ENCODE measurements around the gene NDUFAF8. TPM values are rescaled to one million over a fixed set of nuclear protein-coding genes. Genes with fewer than 3 reads are reported as not detected.
A peak's percentile ranks its signal among the peaks of the same experiment; 100 is the strongest.

Gene NDUFAF8
- polyA plus RNA-seq, 3 donors from 2014 or later: 61.2 to 121 (median 67.8) TPM

DNA sequence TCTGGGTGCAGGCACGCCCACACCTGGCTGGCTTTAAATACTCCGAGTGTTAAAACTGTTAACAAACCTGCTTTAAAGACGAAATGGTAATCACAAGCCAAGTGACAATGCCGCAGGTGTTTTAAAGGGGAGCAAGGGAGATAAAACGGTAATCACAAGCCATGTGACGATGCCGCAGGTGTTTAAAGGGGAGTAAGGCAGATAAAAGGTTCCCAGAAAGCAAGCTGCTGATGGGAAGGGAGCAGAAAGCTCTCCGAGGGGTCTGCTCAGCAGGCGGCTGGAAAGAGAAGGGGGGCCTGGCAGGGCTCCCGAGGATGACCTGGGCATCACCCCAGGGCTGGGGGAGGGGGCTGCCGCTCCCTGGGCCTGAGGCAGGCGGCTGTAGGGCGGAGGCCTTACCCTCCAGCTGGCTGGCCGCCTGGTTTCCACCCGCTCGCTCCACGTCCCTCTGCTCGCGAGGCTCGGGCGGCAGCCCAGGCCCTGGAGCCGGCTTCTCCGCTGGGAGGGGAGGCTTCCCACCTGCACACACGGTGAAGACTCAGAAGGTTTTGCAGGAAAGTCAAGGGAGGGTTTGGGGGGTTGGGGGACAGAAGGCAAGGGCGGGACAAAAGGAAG is 12.1 kb downstream of the NDUFAF8 start:
- Mint-ChIP-seq H3K4me1 (peaks cover 11 to 22% of the 10 kb centered on the region in 2 donors), H3K9me3 (no peaks in the 10 kb centered on the region), H3K4me3 (peak overlapping the region in 1 of 5 donors; percentile 58), H3K27ac (peak overlapping the region in 4 of 6 donors; percentile 40 to 84 (median 83)), H3K27me3 (ENCODE audit: low read depth in 3 of 3) (peaks cover 5 to 10% (median 7%) of the 10 kb centered on the region in 3 donors), H3K36me3 (peaks cover 4 to 6% (median 4%) of the 10 kb centered on the region in 3 donors)
- no peak for DNase-seq

DNA sequence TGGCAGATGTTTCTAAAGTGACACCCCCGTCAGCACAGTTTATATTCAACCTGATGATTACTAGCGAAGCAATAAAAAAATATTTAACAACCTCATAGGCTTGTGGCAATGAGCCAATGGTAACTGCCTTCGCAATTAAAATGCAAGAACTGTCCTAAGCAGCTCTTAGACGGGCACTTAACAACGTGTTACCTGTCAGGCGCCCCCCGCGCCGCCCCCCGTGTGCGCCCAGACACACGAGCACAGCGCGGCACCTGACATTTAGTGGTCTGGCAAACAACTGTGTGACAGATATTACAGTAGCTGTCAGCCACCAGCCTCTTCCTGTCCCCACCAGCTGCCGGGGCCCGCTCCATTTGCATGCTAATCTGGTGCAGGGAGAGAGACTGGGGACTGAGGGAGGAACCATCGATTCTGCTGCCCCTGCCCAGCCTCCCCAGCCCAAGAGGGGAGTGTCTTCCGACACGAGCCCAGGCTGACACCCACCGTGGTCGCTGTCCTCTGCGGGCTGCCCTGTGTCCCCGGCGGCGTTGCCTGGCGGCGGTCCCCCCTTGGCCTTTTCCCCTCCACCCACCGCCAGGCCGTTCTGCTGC is 12.7 kb downstream of the NDUFAF8 start:
- DNase-seq: peak; percentile 27 to 47 (median 40)
- Mint-ChIP-seq H3K27ac (peak overlapping the region in 4 of 6 donors; percentile 40 to 84 (median 83)), H3K9me3 (no peaks in the 10 kb centered on the region), H3K4me1 (peaks cover 11 to 22% of the 10 kb centered on the region in 2 donors), H3K4me3 (peak overlapping the region in 2 of 5 donors; percentile 4 to 58), H3K27me3 (ENCODE audit: low read depth in 3 of 3) (peaks cover 5 to 10% (median 7%) of the 10 kb centered on the region in 3 donors), H3K36me3 (peaks cover 4 to 6% (median 4%) of the 10 kb centered on the region in 3 donors)

DNA sequence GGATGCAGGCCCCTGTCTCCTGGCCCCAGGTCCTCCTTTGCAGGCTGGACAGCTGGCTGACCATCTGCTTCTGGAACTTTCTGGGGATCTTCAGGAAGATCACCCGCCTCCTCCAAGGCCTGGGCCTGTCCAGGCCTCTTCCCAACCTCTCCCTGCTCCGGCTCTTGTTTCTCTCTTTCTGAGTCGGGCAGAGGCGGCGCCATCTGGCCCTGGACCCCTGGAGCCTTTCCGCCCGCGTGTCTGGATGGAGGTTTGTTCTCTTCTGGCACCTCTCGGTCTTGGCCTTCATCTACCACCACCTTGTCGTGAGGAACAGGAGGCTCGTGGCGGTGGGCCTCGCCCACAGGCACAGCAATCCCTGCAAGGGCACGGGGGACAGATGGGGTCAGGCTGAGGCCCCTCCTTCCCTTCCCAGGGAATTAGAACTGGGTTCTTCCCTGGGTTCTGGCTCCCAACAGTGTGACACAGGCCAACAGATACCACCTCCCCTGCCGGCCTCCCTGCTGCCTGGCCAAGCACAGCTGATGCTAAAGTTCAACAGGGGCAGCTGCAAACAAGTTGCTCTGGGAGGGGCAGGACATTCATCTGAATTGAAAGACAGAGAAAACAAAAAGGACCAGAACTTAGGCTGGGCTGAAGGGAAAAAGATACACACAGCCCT is 13.3 kb downstream of the NDUFAF8 start:
- no peak for DNase-seq
- no peak overlapping the region for H3K4me3 Mint-ChIP-seq
- H3K27me3 Mint-ChIP-seq (ENCODE audit: low read depth in 3 of 3): peaks cover 5 to 10% (median 7%) of the 10 kb centered on the region in 3 donors
- H3K36me3 Mint-ChIP-seq: peaks cover 4 to 6% (median 4%) of the 10 kb centered on the region in 3 donors
- peaks cover 0 to 2% (median 0%) of the 10 kb centered on the region in 6 donors for H3K9me3 Mint-ChIP-seq
- peaks cover 11 to 22% of the 10 kb centered on the region in 2 donors for H3K4me1 Mint-ChIP-seq
- H3K27ac Mint-ChIP-seq: peak overlapping the region in 3 of 6 donors; percentile 51 to 84 (median 60)

DNA sequence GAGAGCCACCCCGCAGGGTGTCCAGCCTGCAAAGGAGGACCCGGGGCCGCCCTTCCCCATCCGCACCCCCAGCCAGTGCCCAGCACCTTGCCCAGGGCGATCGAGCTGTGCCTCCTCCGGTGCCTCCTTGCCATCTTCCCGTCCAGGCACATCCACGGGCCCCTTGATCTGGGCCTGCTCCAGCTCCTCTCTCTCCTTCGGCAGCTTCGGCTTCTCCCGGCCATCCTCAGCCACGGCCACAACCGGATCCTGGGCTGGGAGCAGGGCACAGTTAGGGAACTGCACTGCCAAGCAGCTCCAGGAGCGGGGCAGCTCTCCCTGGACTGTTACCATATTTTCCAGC is 13.8 kb downstream of the NDUFAF8 start:
- peak overlapping the region in 5 of 6 donors; percentile 78 to 88 (median 84) for H3K27ac Mint-ChIP-seq
- peaks cover 4 to 6% (median 4%) of the 10 kb centered on the region in 3 donors for H3K36me3 Mint-ChIP-seq
- peaks cover 11 to 22% of the 10 kb centered on the region in 2 donors for H3K4me1 Mint-ChIP-seq
- H3K4me3 Mint-ChIP-seq: peak overlapping the region in 2 of 5 donors; percentile 28 to 42
- no peak for DNase-seq
- peaks cover 0 to 2% (median 0%) of the 10 kb centered on the region in 6 donors for H3K9me3 Mint-ChIP-seq
- H3K27me3 Mint-ChIP-seq (ENCODE audit: low read depth in 3 of 3): peaks cover 5 to 10% (median 7%) of the 10 kb centered on the region in 3 donors

DNA sequence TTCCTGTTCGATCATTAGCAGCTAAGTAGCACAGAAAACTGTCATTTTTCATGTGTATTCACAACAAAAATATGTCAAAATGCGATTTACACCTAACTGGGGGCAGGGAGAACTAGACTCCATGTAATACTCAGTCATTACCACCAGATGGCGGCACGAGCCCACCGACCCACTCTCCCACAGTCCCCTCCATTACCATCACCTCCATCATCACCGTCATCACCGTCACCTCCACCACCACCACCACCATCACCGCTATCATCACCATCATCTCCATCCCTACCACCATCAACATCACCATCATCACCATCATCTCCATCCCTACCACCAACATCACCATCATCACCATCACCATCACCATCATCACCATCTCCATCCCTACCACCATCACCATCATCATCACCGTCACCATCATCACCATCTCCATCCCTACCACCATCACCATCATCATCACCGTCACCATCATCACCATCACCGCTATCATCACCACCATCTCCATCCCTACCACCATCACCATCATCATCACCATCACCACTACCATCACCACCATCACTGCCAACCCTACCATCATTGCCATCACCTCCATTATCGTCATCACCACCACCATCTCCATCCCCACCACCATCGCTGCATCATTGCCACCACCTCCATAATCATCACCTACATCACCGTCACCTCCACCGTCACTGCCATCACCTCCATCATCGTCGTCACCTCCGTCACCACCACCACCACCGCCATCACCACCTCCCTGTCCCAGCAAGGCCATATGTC is 14.4 kb downstream of the NDUFAF8 start:
- Mint-ChIP-seq H3K27ac (peak overlapping the region; percentile 45 to 88 (median 82)), H3K4me1 (peaks cover 11 to 22% of the 10 kb centered on the region in 2 donors), H3K36me3 (peaks cover 4 to 6% (median 4%) of the 10 kb centered on the region in 3 donors), H3K4me3 (peak overlapping the region in 2 of 5 donors; percentile 28 to 42), H3K27me3 (ENCODE audit: low read depth in 3 of 3) (peaks cover 5 to 10% (median 7%) of the 10 kb centered on the region in 3 donors), H3K9me3 (peaks cover 0 to 2% (median 0%) of the 10 kb centered on the region in 6 donors)
- DNase-seq: peak; percentile 55 to 68 (median 60)

DNA sequence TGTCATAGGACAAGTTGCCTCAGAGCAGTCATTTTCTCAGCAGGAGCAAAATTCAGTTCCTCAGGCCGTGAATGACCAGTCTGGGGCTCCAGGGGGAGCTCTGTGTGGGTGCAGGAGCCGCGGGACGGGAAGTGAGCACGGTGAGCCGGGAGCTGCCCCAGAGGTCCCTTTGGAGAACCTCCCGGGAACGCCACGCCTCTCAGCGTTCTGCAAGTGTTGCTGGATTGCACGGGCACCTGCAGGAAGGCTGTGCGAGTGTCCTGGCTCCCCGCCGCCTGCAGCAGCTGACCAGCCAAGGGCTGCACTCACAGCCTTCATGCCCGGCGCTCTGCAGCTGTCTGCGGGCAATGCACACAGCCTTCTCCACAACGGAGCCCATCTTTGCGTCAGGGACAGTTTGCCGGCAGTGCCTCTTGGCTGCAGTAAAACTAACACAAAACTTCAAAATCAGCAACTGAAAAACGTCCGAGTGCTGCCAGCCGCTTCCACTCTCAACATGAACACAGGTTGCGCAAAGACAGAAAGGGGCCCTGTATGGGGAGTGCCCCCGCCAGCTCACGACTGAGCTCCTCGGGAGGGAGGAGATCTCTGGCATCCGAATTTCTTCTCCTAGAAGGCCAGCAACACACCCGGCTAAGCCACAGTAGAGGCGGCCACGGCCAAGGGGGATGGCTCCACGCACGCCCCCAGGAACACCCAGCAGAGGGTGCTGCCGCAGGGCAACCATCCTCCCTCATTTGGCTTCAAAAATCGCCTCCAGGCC is 16.0 kb downstream of the NDUFAF8 start:
- Mint-ChIP-seq H3K4me1 (peaks cover 11 to 22% of the 10 kb centered on the region in 2 donors), H3K9me3 (peaks cover 0 to 2% (median 0%) of the 10 kb centered on the region in 6 donors), H3K4me3 (no peak overlapping the region), H3K36me3 (peaks cover 3 to 4% (median 4%) of the 10 kb centered on the region in 3 donors), H3K27me3 (ENCODE audit: low read depth in 3 of 3) (peaks cover 5 to 10% (median 7%) of the 10 kb centered on the region in 3 donors), H3K27ac (peak overlapping the region in 1 of 6 donors; percentile 67)
- DNase-seq: no peak

GRCh38 chr17:81256616-81257015 is 17.5 kb downstream of the NDUFAF8 start:
- peaks cover 0 to 2% (median 0%) of the 10 kb centered on the region in 6 donors for H3K9me3 Mint-ChIP-seq
- DNase-seq: no peak
- no peak overlapping the region for H3K27ac Mint-ChIP-seq
- peaks cover 5 to 10% (median 7%) of the 10 kb centered on the region in 3 donors for H3K27me3 Mint-ChIP-seq (ENCODE audit: low read depth in 3 of 3)
- no peak overlapping the region for H3K4me3 Mint-ChIP-seq
- peaks cover 11 to 17% of the 10 kb centered on the region in 2 donors for H3K4me1 Mint-ChIP-seq
- H3K36me3 Mint-ChIP-seq: peaks cover 3 to 4% (median 4%) of the 10 kb centered on the region in 3 donors

GRCh38 chr17:81257533-81257932 is 18.4 kb downstream of the NDUFAF8 start:
- Mint-ChIP-seq H3K27me3 (ENCODE audit: low read depth in 3 of 3) (peaks cover 5 to 10% (median 7%) of the 10 kb centered on the region in 3 donors), H3K27ac (no peak overlapping the region), H3K4me3 (no peak overlapping the region), H3K36me3 (peaks cover 4% of the 10 kb centered on the region in 3 donors), H3K9me3 (peaks cover 0 to 2% (median 0%) of the 10 kb centered on the region in 6 donors), H3K4me1 (peaks cover 11 to 13% of the 10 kb centered on the region in 2 donors)
- DNase-seq: no peak

DNA sequence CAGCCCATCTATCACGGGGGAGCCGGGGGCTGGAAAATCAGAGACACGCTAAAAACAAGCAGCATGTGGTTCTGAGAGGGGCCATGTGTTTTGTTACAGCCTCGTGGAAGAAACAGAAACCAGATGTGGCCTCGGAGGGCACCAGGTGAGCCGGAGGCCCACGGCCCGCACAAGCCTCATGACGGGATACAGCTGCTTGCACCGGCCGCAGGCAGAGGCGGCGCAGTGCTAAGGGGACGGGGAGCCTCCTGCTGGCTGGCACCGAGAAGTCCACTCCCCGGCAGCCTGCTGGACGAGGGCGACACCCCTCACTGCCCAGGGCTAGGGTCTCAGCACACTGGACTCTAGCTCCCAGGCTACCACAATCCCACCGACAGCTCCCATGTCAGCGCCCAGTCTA is 19.2 kb downstream of the NDUFAF8 start:
- Mint-ChIP-seq H3K27ac (no peak overlapping the region), H3K4me3 (no peak overlapping the region), H3K36me3 (peaks cover 1 to 4% (median 1%) of the 10 kb centered on the region in 3 donors), H3K9me3 (peaks cover 0 to 2% (median 0%) of the 10 kb centered on the region in 6 donors), H3K4me1 (peaks cover 7% of the 10 kb centered on the region in 2 donors), H3K27me3 (ENCODE audit: low read depth in 3 of 3) (peaks cover 4 to 8% (median 6%) of the 10 kb centered on the region in 3 donors)
- no peak for DNase-seq

DNA sequence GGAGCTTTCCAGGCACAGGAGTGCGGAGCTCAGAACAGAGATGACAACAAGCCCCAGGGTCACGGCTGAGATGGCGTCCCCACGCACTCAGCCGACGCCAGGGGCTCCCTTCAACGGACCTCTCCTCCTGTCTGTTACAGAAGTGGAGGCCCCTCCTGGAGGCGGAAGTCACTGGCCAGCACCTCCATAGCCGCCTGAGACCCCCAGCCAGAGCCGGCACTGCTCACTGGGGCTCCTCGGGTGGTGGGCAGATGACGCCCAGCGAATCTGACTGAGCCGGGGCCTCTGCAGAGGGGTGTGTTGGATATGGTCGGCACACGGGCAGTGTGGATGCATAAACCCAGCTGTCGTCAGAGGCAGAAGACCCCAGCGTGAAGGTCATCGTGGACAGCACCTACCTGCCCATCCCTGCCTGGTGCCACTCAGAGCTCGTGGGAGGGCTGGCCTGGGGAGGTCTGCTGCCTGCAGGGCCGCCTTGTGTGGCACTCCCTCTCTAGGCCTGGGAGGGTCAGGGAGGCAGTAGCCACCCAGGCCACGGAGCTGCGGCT is 20.0 kb downstream of the NDUFAF8 start:
- Mint-ChIP-seq H3K36me3 (peaks cover 0 to 3% (median 0%) of the 10 kb centered on the region in 3 donors), H3K4me3 (no peak overlapping the region), H3K4me1 (no peaks in the 10 kb centered on the region), H3K27ac (no peak overlapping the region), H3K9me3 (peaks cover 0 to 2% (median 0%) of the 10 kb centered on the region in 6 donors), H3K27me3 (ENCODE audit: low read depth in 3 of 3) (peaks cover 0 to 1% (median 1%) of the 10 kb centered on the region in 3 donors)
- DNase-seq: no peak

DNA sequence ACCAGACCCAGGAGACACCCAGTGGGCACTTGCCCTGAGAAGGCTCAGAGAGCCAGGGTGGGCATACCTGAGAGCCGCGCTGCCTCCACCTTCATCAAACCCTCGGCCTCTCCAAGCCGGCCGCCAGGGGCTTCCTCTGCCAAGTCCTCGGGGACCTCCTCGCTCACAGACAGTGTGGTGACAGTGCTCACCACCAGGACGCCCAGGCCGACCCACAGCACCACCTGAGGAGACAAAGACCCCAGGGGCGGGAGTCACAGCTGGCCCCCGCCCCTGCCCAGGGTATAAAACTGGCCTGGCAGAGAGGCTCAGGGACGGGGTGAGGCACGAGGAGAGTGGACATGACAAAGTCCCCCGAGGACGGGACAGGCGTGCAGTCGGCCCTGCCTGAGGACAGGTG is 21.1 kb downstream of the NDUFAF8 start:
- Mint-ChIP-seq H3K4me3 (no peak overlapping the region), H3K27ac (no peak overlapping the region), H3K9me3 (peaks cover 0 to 2% (median 0%) of the 10 kb centered on the region in 6 donors), H3K36me3 (peaks cover 0 to 3% (median 0%) of the 10 kb centered on the region in 3 donors), H3K27me3 (ENCODE audit: low read depth in 3 of 3) (peaks cover 0 to 1% (median 0%) of the 10 kb centered on the region in 3 donors), H3K4me1 (no peaks in the 10 kb centered on the region)
- DNase-seq: no peak

DNA sequence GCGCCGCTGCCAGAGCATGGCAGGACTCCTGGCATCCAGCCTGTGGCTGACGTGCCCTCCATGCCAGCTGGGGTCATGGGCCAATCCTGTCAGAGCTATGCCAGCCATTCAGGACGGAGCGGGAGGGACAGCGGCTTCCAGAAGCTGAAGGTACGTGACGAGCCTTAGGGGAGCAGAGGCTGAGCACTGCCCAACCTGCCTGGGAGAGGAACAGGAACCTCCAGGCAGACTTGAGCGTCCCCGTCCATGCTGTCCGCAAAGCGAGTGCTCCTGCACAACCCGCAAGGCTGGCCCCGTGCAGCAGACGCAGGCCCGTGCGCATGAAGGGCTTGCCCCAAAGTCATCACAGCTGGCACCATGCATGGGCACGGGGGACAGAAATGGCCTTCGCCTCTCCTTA is 21.5 kb downstream of the NDUFAF8 start:
- no peak for DNase-seq
- peaks cover 0 to 2% (median 0%) of the 10 kb centered on the region in 6 donors for H3K9me3 Mint-ChIP-seq

More for the DNA sequence above, 21.5 kb downstream of the NDUFAF8 start:
- Mint-ChIP-seq H3K27ac (no peak overlapping the region), H3K4me3 (no peak overlapping the region), H3K4me1 (peaks cover 0 to 1% of the 10 kb centered on the region in 2 donors), H3K36me3 (peaks cover 3 to 6% (median 4%) of the 10 kb centered on the region in 3 donors), H3K27me3 (ENCODE audit: low read depth in 3 of 3) (peaks cover 0 to 1% (median 0%) of the 10 kb centered on the region in 3 donors)

Measured in immature natural killer cell (primary cell).